GM12878 (cell line): ENCODE measurements around the gene CHCT1. TPM values are rescaled to one million over a fixed set of nuclear protein-coding genes. Genes with fewer than 3 reads are reported as not detected.

ENCODE experiments used
- CBX5 ChIP-seq: sonication (generic); IDR thresholded peaks from 2 replicates; pipeline ENCODE4 v1.6.1; 2016; ENCODE audit warnings: low read depth, moderate library complexity, mild to moderate bottlenecking, inconsistent platforms
- CREM ChIP-seq: IDR thresholded peaks from 2 replicates; pipeline ENCODE4 v1.6.1; 2014; ENCODE audit warnings: antibody characterized with exemption, low read depth
- KLF5 ChIP-seq: fragments of 450-650 bp; IDR thresholded peaks from 2 replicates; pipeline ENCODE4 v1.6.1; 2014; ENCODE audit warnings: mild to moderate bottlenecking; ENCODE audit not compliant: partially characterized antibody
- RELA ChIP-seq: fragments of 450-650 bp; IDR thresholded peaks from 2 replicates; pipeline ENCODE4 v1.8.0; 2014; ENCODE audit warnings: borderline replicate concordance; ENCODE audit not compliant: partially characterized antibody
- polyA plus RNA-seq, 11 experiments: library from polyadenylated mRNA; depleted of rRNA in 4 of 11; unstranded in 6 of 11; stranded (reverse) in 5 of 11; fragments of >200 nt; fragmentation: Nextera tagmentation in 4 of 11; fragmentation: Illumina TruSeq in 1 of 11; extraction: Ambion mirVana in 4 of 11; extraction: Trizol in 1 of 11; gene quantifications; 1 replicate in 1 of 11; 2 replicates in 10 of 11; pipeline versions ENCODE4 v1.2.1 to v1.2.3, GENCODE V29; 2011 to 2016; ENCODE audit warnings: inconsistent platforms in 2 of 11, missing spikeins in 2 of 11, low read depth in 1 of 11
- total RNA-seq, 4 experiments: library from RNA; depleted of rRNA in 3 of 4; stranded (reverse); fragments of >200 nt in 3 of 4; fragmentation: Illumina TruSeq in 1 of 4; extraction: Trizol in 1 of 4; gene quantifications; 2 replicates each; pipeline versions ENCODE4 v1.2.1 to v1.2.3, GENCODE V29; 2013 to 2021
- TF ChIP-seq, protein P1 (sequence below): IDR thresholded peaks from 2 replicates; pipeline ENCODE4 v1.6.1; 2012; ENCODE audit warnings: improper control_type of control experiment, low read depth, low read length; ENCODE audit not compliant: insufficient replicate concordance
- TF ChIP-seq, protein P2 (sequence below): fragments of 450-650 bp; IDR thresholded peaks from 2 replicates; pipeline ENCODE4 v1.6.1; 2017; ENCODE audit warnings: mild to moderate bottlenecking, low read depth, inconsistent platforms; ENCODE audit not compliant: poor library complexity, severe bottlenecking

Gene CHCT1
- total and polyA plus RNA-seq, 10 of the 15 experiments (the other 5 are each of a cell fraction or from before 2014, with no cell fraction given) = 0.23 to 0.35 TPM; not detected in 8

DNA sequence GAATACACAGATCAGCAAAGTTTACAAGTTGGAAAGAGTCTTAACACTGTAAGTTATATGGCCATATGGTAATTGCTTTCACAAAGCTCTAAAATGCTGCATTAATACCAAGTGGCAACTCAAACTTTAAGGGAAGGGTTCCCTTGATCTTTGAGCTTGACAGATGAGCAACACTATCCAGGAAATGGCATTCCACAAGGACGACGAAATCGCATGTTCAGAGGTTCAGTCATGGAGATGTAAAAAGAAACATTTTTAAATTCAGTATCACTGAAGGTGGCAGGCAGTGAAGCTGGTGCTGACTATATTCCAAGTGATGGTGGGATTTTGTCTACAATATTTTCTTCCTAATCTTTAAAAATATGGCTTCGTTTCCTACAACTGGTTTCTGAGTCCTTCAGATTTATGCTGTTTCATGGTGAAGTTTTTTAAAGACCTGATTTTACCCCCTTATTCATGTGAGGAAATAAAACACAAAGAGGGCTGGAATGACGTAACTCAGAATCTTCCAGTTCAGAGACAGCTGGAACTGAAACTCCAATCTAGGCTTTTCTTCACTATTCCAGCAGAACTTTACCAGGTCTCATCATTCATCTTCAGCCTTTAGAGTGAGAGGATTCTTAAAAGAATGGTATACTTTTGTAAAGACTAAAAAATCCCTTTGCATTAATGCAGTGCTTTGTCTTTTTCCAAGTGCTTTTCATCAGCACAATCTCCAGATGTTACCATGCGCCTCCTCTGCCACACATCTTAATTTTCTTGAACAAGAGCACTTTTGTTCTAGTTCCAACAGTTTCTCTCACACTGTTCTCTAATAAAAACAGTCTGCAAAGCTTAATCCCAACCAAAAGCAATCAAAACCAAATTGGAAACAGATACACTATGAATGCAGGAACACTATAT is 20.2 kb downstream of the CHCT1 start (continued):
- TF ChIP-seq, protein P1, sequence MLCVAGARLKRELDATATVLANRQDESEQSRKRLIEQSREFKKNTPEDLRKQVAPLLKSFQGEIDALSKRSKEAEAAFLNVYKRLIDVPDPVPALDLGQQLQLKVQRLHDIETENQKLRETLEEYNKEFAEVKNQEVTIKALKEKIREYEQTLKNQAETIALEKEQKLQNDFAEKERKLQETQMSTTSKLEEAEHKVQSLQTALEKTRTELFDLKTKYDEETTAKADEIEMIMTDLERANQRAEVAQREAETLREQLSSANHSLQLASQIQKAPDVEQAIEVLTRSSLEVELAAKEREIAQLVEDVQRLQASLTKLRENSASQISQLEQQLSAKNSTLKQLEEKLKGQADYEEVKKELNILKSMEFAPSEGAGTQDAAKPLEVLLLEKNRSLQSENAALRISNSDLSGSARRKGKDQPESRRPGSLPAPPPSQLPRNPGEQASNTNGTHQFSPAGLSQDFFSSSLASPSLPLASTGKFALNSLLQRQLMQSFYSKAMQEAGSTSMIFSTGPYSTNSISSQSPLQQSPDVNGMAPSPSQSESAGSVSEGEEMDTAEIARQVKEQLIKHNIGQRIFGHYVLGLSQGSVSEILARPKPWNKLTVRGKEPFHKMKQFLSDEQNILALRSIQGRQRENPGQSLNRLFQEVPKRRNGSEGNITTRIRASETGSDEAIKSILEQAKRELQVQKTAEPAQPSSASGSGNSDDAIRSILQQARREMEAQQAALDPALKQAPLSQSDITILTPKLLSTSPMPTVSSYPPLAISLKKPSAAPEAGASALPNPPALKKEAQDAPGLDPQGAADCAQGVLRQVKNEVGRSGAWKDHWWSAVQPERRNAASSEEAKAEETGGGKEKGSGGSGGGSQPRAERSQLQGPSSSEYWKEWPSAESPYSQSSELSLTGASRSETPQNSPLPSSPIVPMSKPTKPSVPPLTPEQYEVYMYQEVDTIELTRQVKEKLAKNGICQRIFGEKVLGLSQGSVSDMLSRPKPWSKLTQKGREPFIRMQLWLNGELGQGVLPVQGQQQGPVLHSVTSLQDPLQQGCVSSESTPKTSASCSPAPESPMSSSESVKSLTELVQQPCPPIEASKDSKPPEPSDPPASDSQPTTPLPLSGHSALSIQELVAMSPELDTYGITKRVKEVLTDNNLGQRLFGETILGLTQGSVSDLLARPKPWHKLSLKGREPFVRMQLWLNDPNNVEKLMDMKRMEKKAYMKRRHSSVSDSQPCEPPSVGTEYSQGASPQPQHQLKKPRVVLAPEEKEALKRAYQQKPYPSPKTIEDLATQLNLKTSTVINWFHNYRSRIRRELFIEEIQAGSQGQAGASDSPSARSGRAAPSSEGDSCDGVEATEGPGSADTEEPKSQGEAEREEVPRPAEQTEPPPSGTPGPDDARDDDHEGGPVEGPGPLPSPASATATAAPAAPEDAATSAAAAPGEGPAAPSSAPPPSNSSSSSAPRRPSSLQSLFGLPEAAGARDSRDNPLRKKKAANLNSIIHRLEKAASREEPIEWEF = no peak
- no peak for TF ChIP-seq RELA
- TF ChIP-seq, protein P2, sequence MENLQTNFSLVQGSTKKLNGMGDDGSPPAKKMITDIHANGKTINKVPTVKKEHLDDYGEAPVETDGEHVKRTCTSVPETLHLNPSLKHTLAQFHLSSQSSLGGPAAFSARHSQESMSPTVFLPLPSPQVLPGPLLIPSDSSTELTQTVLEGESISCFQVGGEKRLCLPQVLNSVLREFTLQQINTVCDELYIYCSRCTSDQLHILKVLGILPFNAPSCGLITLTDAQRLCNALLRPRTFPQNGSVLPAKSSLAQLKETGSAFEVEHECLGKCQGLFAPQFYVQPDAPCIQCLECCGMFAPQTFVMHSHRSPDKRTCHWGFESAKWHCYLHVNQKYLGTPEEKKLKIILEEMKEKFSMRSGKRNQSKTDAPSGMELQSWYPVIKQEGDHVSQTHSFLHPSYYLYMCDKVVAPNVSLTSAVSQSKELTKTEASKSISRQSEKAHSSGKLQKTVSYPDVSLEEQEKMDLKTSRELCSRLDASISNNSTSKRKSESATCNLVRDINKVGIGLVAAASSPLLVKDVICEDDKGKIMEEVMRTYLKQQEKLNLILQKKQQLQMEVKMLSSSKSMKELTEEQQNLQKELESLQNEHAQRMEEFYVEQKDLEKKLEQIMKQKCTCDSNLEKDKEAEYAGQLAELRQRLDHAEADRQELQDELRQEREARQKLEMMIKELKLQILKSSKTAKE = no peak
- no peak for TF ChIP-seq KLF5
- no peak for TF ChIP-seq CBX5
- TF ChIP-seq CREM = no peak
